Stimulated activated CD8-positive, alpha-beta memory T cell treated with anti-CD3 and anti-CD28 coated beads, Interleukin-4, amount 100 ng/mL, for 4 hours (primary cell): ENCODE data around the gene KCNT1.
"Not testable (repeated sequence)": the region's sequence is repeated elsewhere in the genome, so short reads cannot be mapped to it uniquely, and the experiment has no call there.

Experiments
- DNase-seq, 2 donors: peaks; one replicate each; pipeline ENCODE4 v3.0.0-alpha.2; 2020; ENCODE audit warnings: low read depth in 2 of 2, low spot score in 1 of 2

The KCNT1 gene

GRCh38 chr9:135701959-135702721 is at the start of gene KCNT1:
Gene KCNT1, plus strand, starts transcription at chr9:135702185. Its CDS starts 74 bp downstream, at chr9:135702259.
- DNase-seq, result peak in 1 of 2 donors; percentile 16

- DNase-seq, result no peak
These were observed 46.7 kb upstream of the KCNT1 start for GRCh38 chr9:135655317-135655716.

GRCh38 chr9:135657416-135657815 is 44.6 kb upstream of the KCNT1 start:
- DNase-seq, result no peak

- no peak for DNase-seq
These were observed 42.7 kb upstream of the KCNT1 start for GRCh38 chr9:135659252-135659651.

GRCh38 chr9:135660407-135660806 is 41.6 kb upstream of the KCNT1 start:
- DNase-seq, result no peak

GRCh38 chr9:135661816-135662560 is 40.0 kb upstream of the KCNT1 start:
- no peak for DNase-seq

GRCh38 chr9:135662758-135663450 is 39.1 kb upstream of the KCNT1 start, which contains the start of gene LCN9:
Gene LCN9, plus strand, starts transcription at chr9:135663309. Its CDS starts 13 bp downstream, at chr9:135663322.
- DNase-seq, result no peak

- no peak for DNase-seq
These were observed 38.6 kb upstream of the KCNT1 start for GRCh38 chr9:135663451-135663770.

- DNase-seq, result no peak
These were observed 38.1 kb upstream of the KCNT1 start for GRCh38 chr9:135663857-135664256.

- DNase-seq, result no peak
These were observed 37.7 kb upstream of the KCNT1 start for GRCh38 chr9:135664266-135664665.

GRCh38 chr9:135664801-135665794 is 36.9 kb upstream of the KCNT1 start:
- DNase-seq, result no peak

GRCh38 chr9:135665795-135666189 is 36.2 kb upstream of the KCNT1 start:
- no peak for DNase-seq

- DNase-seq, result no peak
These were observed 35.2 kb upstream of the KCNT1 start for GRCh38 chr9:135666534-135667462.

GRCh38 chr9:135667463-135668001 is 34.5 kb upstream of the KCNT1 start:
- DNase-seq, result no peak

- DNase-seq, result not testable (repeated sequence)
These were observed 33.0 kb upstream of the KCNT1 start for GRCh38 chr9:135669018-135669417.

- DNase-seq, result no peak
These were observed 32.2 kb upstream of the KCNT1 start for GRCh38 chr9:135669616-135670285.

- no peak for DNase-seq
These were observed 31.0 kb upstream of the KCNT1 start for GRCh38 chr9:135670721-135671590.

GRCh38 chr9:135671591-135672041 is 30.4 kb upstream of the KCNT1 start:
- DNase-seq, result no peak
